ENCODE data around the gene UBE2V1.
"Not testable (repeated sequence)": the region's sequence is repeated elsewhere in the genome, so short reads cannot be mapped to it uniquely, and the experiment has no call there.

The UBE2V1 gene

GRCh38 chr20:50112512-50113419, at the start of gene UBE2V1:
UBE2V1 (minus strand) TSS chr20:50113150; CDS start chr20:50113128, 22 bp downstream.
- peak; percentile 77 for DNase-seq

GRCh38 chr20:50161494-50161893, 48.5 kb upstream of the UBE2V1 start:
- not testable (repeated sequence) for DNase-seq

- DNase-seq: peak; percentile 94
Measured at GRCh38 chr20:50153500-50154377, 40.8 kb upstream of the UBE2V1 start, which contains the start of gene PEDS1. PEDS1 (minus strand) TSS chr20:50153723; CDS start chr20:50153637, 86 bp downstream.

- no peak for DNase-seq
Measured at GRCh38 chr20:50153153-50153499, 40.2 kb upstream of the UBE2V1 start.

GRCh38 chr20:50152394-50153152, 39.6 kb upstream of the UBE2V1 start:
- no peak for DNase-seq

- DNase-seq: no peak
Measured at GRCh38 chr20:50151034-50151743, 38.2 kb upstream of the UBE2V1 start.

- DNase-seq: no peak
Measured at GRCh38 chr20:50149481-50150254, 36.7 kb upstream of the UBE2V1 start.

GRCh38 chr20:50146732-50147662, 34.0 kb upstream of the UBE2V1 start:
- DNase-seq: no peak

GRCh38 chr20:50146214-50146613, 33.3 kb upstream of the UBE2V1 start:
- DNase-seq: no peak

- DNase-seq: no peak
Measured at GRCh38 chr20:50145566-50145965, 32.6 kb upstream of the UBE2V1 start.

- DNase-seq: peak; percentile 78
Measured at GRCh38 chr20:50144362-50144761, 31.4 kb upstream of the UBE2V1 start.

- no peak for DNase-seq
Measured at GRCh38 chr20:50142812-50143211, 29.9 kb upstream of the UBE2V1 start.

GRCh38 chr20:50141811-50142561, 29.0 kb upstream of the UBE2V1 start:
- no peak for DNase-seq

- DNase-seq: no peak
Measured at GRCh38 chr20:50141018-50141675, 28.2 kb upstream of the UBE2V1 start.

GRCh38 chr20:50140339-50140859, 27.4 kb upstream of the UBE2V1 start:
- no peak for DNase-seq

- DNase-seq: peak; percentile 67
Measured at GRCh38 chr20:50138479-50139393, 25.8 kb upstream of the UBE2V1 start.

- no peak for DNase-seq
Measured at GRCh38 chr20:50138120-50138478, 25.1 kb upstream of the UBE2V1 start.
